Panc1 (cell line): Measurements from ENCODE around the gene MYF6. TPM values are rescaled to one million over a fixed set of nuclear protein-coding genes. Genes with fewer than 3 reads are reported as not detected.

Source experiments
- ATAC-seq: fragments of 200-7000 bp; cut with Tn5 transposase; 2 replicates; pipeline ENCODE4 v1.9.1; 2020; ENCODE audit warnings: mild to moderate bottlenecking, moderate library complexity
- BruUV-seq: library from RNA; stranded (reverse); fragments of 400-500 nt; replicated peaks from 2 replicates; lab custom pipeline; 2021; lab: Mats Ljungman, UMichigan
- CTCF ChIA-PET: fragments of 300-600 bp; sonication (Branson Sonifier 250); formaldehyde crosslinking; loops from one replicate; lab custom pipeline; 2022; ENCODE audit warnings: antibody characterized with exemption; lab: Charles Lee
- POLR2A ChIA-PET: fragments of 300-600 bp; sonication (Branson Sonifier 250); formaldehyde crosslinking; loops from one replicate; lab custom pipeline; 2022; ENCODE audit warnings: antibody characterized with exemption; lab: Charles Lee
- DNase-seq: peaks from one replicate; pipeline ENCODE4 v3.0.0-alpha.2; 2010; ENCODE audit warnings: low read depth, low spot score
- H3K27ac ChIP-seq: 2 replicates; pipeline ENCODE4 v1.5.1; 2011; ENCODE audit warnings: mild to moderate bottlenecking, low read length, inconsistent platforms
- H3K27me3 ChIP-seq: fragments of 200-500 bp; sonication (Bioruptor generic); 2 replicates; pipeline ENCODE4 v1.6.0; 2014; ENCODE audit warnings: low read length, inconsistent platforms; ENCODE audit not compliant: control insufficient read depth, insufficient read depth
- H3K36me3 ChIP-seq: fragments of 200-500 bp; sonication (Bioruptor generic); 2 replicates; pipeline ENCODE4 v1.5.1; 2014; ENCODE audit warnings: inconsistent platforms, mild to moderate bottlenecking, low read length, moderate library complexity; ENCODE audit not compliant: control insufficient read depth, insufficient read depth
- H3K4me1 ChIP-seq: 2 replicates; pipeline ENCODE4 v1.5.1; 2011; ENCODE audit warnings: inconsistent platforms, mild to moderate bottlenecking, low read length, moderate library complexity; ENCODE audit not compliant: control insufficient read depth, insufficient read depth
- H3K4me3 ChIP-seq, 2 experiments: 2 replicates each; pipeline ENCODE4 v1.5.1; 2011 to 2012; ENCODE audit warnings: low read depth in 2 of 2, low read length in 2 of 2, mild to moderate bottlenecking in 2 of 2, inconsistent platforms in 1 of 2, moderate library complexity in 1 of 2
- H3K9me3 ChIP-seq: fragments of 200-500 bp; sonication (Bioruptor generic); 2 replicates; pipeline ENCODE4 v1.5.1; 2014; ENCODE audit warnings: low read depth, mild to moderate bottlenecking, inconsistent platforms, low read length, moderate library complexity; ENCODE audit not compliant: control insufficient read depth, insufficient read depth
- POLR2AphosphoS5 ChIP-seq: IDR thresholded peaks from 2 replicates; pipeline ENCODE4 v1.6.1; 2012; ENCODE audit warnings: mild to moderate bottlenecking, low read depth, low read length, moderate library complexity
- SIN3A ChIP-seq: IDR thresholded peaks from 2 replicates; pipeline ENCODE4 v1.6.1; 2012; ENCODE audit warnings: low read depth, mild to moderate bottlenecking, low read length, moderate library complexity, borderline replicate concordance; ENCODE audit not compliant: insufficient read depth
- TCF7L2 ChIP-seq: IDR thresholded peaks from 2 replicates; pipeline ENCODE4 v1.6.1; 2011; ENCODE audit warnings: mild to moderate bottlenecking, low read depth, low read length, inconsistent platforms
- in situ Hi-C: cut with HindIII; loops from 2 replicates; pipeline ENCODE4 v1.10.0; 2016; ENCODE audit warnings: low sequenced_read_pairs, low pct_unique_long_range_greater_than_20kb
- intact Hi-C: fragments of 100-400 bp; cut with micrococcal nuclease; formaldehyde crosslinking; loops from one replicate; pipeline ENCODE4 v1.10.0; 2022; ENCODE audit not compliant: unreplicated experiment
- total RNA-seq: library from RNA; stranded (reverse); gene quantifications from one replicate; pipeline ENCODE4 v1.2.1, GENCODE V29; 2021; ENCODE audit not compliant: unreplicated experiment
- TF ChIP-seq, protein P1 (sequence below): fragments of 450-650 bp; IDR thresholded peaks from 2 replicates; pipeline ENCODE4 v1.5.1; 2017; ENCODE audit warnings: mild to moderate bottlenecking
- TF ChIP-seq, protein P2 (sequence below), 2 experiments: IDR thresholded peaks; 2 replicates each; pipeline ENCODE4 v1.6.1; 2011 to 2012; ENCODE audit warnings: low read depth in 2 of 2, control low read depth in 1 of 2, low read length in 1 of 2, mild to moderate bottlenecking in 1 of 2, moderate library complexity in 1 of 2; ENCODE audit not compliant: insufficient read depth in 1 of 2

The MYF6 gene
- total RNA-seq, 1 experiment from 2014 or later, result not detected

DNA sequence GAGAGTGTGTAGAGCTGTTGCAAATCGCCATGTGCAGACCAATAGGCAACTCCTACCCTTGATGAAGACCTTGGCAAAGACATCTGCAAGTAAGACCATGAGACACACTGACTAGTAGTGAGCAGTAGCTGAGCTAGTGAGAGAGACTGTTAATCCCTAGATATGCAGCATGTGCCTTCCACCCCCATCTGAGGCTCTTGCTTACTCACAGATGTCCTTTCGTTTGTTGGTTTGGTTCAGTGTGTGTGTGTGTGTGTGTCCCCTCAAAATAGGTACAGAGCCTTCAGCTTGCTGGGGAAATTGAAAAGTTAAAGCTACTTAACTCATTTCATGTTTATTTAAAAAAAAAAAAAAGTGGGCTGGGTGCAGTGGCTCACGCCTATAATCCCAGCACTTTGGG lies 46.8 kb downstream of the MYF6 start:
- TF ChIP-seq, protein P1, sequence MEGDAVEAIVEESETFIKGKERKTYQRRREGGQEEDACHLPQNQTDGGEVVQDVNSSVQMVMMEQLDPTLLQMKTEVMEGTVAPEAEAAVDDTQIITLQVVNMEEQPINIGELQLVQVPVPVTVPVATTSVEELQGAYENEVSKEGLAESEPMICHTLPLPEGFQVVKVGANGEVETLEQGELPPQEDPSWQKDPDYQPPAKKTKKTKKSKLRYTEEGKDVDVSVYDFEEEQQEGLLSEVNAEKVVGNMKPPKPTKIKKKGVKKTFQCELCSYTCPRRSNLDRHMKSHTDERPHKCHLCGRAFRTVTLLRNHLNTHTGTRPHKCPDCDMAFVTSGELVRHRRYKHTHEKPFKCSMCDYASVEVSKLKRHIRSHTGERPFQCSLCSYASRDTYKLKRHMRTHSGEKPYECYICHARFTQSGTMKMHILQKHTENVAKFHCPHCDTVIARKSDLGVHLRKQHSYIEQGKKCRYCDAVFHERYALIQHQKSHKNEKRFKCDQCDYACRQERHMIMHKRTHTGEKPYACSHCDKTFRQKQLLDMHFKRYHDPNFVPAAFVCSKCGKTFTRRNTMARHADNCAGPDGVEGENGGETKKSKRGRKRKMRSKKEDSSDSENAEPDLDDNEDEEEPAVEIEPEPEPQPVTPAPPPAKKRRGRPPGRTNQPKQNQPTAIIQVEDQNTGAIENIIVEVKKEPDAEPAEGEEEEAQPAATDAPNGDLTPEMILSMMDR, result no peak
- TF ChIP-seq TCF7L2 (no peak), POLR2AphosphoS5 (no peak), SIN3A (no peak)
- TF ChIP-seq, protein P2, sequence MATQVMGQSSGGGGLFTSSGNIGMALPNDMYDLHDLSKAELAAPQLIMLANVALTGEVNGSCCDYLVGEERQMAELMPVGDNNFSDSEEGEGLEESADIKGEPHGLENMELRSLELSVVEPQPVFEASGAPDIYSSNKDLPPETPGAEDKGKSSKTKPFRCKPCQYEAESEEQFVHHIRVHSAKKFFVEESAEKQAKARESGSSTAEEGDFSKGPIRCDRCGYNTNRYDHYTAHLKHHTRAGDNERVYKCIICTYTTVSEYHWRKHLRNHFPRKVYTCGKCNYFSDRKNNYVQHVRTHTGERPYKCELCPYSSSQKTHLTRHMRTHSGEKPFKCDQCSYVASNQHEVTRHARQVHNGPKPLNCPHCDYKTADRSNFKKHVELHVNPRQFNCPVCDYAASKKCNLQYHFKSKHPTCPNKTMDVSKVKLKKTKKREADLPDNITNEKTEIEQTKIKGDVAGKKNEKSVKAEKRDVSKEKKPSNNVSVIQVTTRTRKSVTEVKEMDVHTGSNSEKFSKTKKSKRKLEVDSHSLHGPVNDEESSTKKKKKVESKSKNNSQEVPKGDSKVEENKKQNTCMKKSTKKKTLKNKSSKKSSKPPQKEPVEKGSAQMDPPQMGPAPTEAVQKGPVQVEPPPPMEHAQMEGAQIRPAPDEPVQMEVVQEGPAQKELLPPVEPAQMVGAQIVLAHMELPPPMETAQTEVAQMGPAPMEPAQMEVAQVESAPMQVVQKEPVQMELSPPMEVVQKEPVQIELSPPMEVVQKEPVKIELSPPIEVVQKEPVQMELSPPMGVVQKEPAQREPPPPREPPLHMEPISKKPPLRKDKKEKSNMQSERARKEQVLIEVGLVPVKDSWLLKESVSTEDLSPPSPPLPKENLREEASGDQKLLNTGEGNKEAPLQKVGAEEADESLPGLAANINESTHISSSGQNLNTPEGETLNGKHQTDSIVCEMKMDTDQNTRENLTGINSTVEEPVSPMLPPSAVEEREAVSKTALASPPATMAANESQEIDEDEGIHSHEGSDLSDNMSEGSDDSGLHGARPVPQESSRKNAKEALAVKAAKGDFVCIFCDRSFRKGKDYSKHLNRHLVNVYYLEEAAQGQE (IDR thresholded peaks at IDR 0.05; ENCODE audit: insufficient read depth in 1 of 2, low read depth in 2 of 2, low read length in 1 of 2), result no peak
- Histone ChIP-seq H3K4me1 (no peaks in the 10 kb centered on the region), H3K4me3 (no peak overlapping the region), H3K27ac (no peak overlapping the region), H3K27me3 (no peaks in the 10 kb centered on the region), H3K9me3 (no peaks in the 10 kb centered on the region), H3K36me3 (no peaks in the 10 kb centered on the region)
- no TSS peak for BruUV-seq
- intact Hi-C loops (no loop called here), in situ Hi-C loops (no loop called here)
- no peak for ATAC-seq
- CTCF ChIA-PET, result no interaction called here
- DNase-seq, result no peak
- POLR2A ChIA-PET, result no interaction called here

GRCh38 chr12:80756875-80757274 lies 49.4 kb downstream of the MYF6 start:
- H3K27ac ChIP-seq, result no peak overlapping the region
- H3K36me3 ChIP-seq, result no peaks in the 10 kb centered on the region
- intact Hi-C loops, result no loop called here
- in situ Hi-C loops, result no loop called here
- ChIA-PET POLR2A (no interaction called here), CTCF (no interaction called here)
- no peaks in the 10 kb centered on the region for H3K9me3 ChIP-seq
- H3K4me3 ChIP-seq, result no peak overlapping the region
- ATAC-seq (no peak), DNase-seq (no peak)
- no peaks in the 10 kb centered on the region for H3K27me3 ChIP-seq
- no peak for TF ChIP-seq POLR2AphosphoS5
- TF ChIP-seq, protein P2 (IDR thresholded peaks at IDR 0.05; ENCODE audit: insufficient read depth in 1 of 2, low read depth in 2 of 2, low read length in 1 of 2), result no peak
- no peak for TF ChIP-seq SIN3A
- TF ChIP-seq, protein P1, result no peak
- no peak for TF ChIP-seq TCF7L2
- no TSS peak for BruUV-seq
- H3K4me1 ChIP-seq, result no peaks in the 10 kb centered on the region

Other genes starting within 250 kb of the MYF6 start
- not detected for gene MYF5, start 9.3 kb downstream of the MYF6 start, total RNA-seq
- gene LIN7A, start 230.3 kb downstream of the MYF6 start, total RNA-seq, result not detected